ENCODE results near the gene SYCE1.

The SYCE1 gene

DNA sequence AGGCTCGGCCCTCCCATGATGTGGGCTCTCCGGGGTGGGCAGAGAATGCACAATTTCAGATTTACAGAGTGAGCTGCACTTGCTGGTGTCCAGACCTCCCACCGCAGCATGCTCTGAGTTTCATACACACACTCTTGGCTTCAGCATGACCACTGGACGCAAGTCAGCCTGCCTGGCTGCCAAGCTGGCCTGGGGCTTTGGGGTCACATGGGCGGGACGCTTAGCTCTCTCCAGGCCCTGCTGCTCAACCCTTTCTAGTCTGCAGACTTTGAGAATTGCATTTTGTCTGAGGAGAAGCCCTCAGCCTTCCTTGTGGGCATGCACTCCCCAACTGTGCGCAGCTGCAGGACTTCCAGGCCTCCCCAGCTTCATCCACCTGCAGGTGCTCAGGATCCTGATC, 32.5 kb downstream of the SYCE1 start:
- H3K4me2 ChIP-seq (ENCODE audit: low read depth, low read length, poor library complexity, severe bottlenecking), result no peak overlapping the region
- no peak overlapping the region for H3K27ac ChIP-seq (ENCODE audit: low read depth, low read length)
- no peaks in the 10 kb centered on the region for H3K27me3 ChIP-seq (ENCODE audit: low read length)
- no peaks in the 10 kb centered on the region for H3K9me3 ChIP-seq (ENCODE audit: insufficient read depth, low read length)
- H4K20me1 ChIP-seq (ENCODE audit: low read depth, low read length), result no peaks in the 10 kb centered on the region
- no peaks in the 10 kb centered on the region for H3K36me3 ChIP-seq (ENCODE audit: low read length)
- no peak overlapping the region for H2AFZ ChIP-seq (ENCODE audit: low read depth, low read length, severe bottlenecking)
- TF ChIP-seq, protein P1, sequence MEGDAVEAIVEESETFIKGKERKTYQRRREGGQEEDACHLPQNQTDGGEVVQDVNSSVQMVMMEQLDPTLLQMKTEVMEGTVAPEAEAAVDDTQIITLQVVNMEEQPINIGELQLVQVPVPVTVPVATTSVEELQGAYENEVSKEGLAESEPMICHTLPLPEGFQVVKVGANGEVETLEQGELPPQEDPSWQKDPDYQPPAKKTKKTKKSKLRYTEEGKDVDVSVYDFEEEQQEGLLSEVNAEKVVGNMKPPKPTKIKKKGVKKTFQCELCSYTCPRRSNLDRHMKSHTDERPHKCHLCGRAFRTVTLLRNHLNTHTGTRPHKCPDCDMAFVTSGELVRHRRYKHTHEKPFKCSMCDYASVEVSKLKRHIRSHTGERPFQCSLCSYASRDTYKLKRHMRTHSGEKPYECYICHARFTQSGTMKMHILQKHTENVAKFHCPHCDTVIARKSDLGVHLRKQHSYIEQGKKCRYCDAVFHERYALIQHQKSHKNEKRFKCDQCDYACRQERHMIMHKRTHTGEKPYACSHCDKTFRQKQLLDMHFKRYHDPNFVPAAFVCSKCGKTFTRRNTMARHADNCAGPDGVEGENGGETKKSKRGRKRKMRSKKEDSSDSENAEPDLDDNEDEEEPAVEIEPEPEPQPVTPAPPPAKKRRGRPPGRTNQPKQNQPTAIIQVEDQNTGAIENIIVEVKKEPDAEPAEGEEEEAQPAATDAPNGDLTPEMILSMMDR (IDR thresholded peaks at IDR 0.05; ENCODE audit: insufficient read depth, low read length, poor library complexity, severe bottlenecking), result no peak
- no peak for TF ChIP-seq EZH2phosphoT487 (conservative IDR thresholded peaks at IDR 0.05; ENCODE audit: low read length)
- H3K79me2 ChIP-seq (ENCODE audit: insufficient read depth, low read length), result no peaks in the 10 kb centered on the region
- H3F3A ChIP-seq (ENCODE audit: insufficient read depth), result no peaks in the 10 kb centered on the region
- H3K9ac ChIP-seq (ENCODE audit: low read length), result no peak overlapping the region
- no peak overlapping the region for H3K4me3 ChIP-seq (ENCODE audit: insufficient read depth, low read length, poor library complexity, severe bottlenecking)
- no peaks in the 10 kb centered on the region for H3K9me2 ChIP-seq (replicated peaks; ENCODE audit: insufficient read depth, low read length)

DNA sequence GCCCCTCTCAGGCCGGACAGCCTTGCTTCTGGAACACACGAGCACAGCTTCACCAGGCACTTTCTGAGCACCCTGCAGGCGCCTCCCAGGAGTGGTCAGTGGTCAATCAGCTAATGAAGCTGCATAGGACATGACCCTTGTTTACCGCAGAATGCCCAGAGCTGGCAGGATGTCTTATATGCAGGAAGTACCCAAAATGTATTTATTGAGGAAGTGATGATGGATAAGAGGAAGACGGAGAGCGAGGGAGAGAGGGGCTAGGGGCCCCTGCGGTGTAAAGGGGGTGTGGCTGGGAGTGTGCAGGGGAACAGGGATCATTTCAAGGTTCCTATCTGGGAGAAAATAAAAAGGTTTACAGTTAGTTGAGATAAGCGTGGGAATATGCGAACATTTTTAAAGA, 34.9 kb downstream of the SYCE1 start:
- H3K4me3 ChIP-seq (ENCODE audit: insufficient read depth, low read length, poor library complexity, severe bottlenecking), result no peak overlapping the region
- no peaks in the 10 kb centered on the region for H3K27me3 ChIP-seq (ENCODE audit: low read length)
- H3K9me2 ChIP-seq (replicated peaks; ENCODE audit: insufficient read depth, low read length), result no peaks in the 10 kb centered on the region
- H3K36me3 ChIP-seq (ENCODE audit: low read length), result no peaks in the 10 kb centered on the region
- no peaks in the 10 kb centered on the region for H3F3A ChIP-seq (ENCODE audit: insufficient read depth)
- TF ChIP-seq EZH2phosphoT487 (conservative IDR thresholded peaks at IDR 0.05; ENCODE audit: low read length), result no peak
- TF ChIP-seq, protein P1 (IDR thresholded peaks at IDR 0.05; ENCODE audit: insufficient read depth, low read length, poor library complexity, severe bottlenecking), result no peak
- no peaks in the 10 kb centered on the region for H3K79me2 ChIP-seq (ENCODE audit: insufficient read depth, low read length)
- no peak overlapping the region for H3K27ac ChIP-seq (ENCODE audit: low read depth, low read length)
- H2AFZ ChIP-seq (ENCODE audit: low read depth, low read length, severe bottlenecking), result no peak overlapping the region
- no peaks in the 10 kb centered on the region for H4K20me1 ChIP-seq (ENCODE audit: low read depth, low read length)
- H3K9ac ChIP-seq (ENCODE audit: low read length), result no peak overlapping the region
- H3K9me3 ChIP-seq (ENCODE audit: insufficient read depth, low read length), result no peaks in the 10 kb centered on the region
- no peak overlapping the region for H3K4me2 ChIP-seq (ENCODE audit: low read depth, low read length, poor library complexity, severe bottlenecking)

DNA sequence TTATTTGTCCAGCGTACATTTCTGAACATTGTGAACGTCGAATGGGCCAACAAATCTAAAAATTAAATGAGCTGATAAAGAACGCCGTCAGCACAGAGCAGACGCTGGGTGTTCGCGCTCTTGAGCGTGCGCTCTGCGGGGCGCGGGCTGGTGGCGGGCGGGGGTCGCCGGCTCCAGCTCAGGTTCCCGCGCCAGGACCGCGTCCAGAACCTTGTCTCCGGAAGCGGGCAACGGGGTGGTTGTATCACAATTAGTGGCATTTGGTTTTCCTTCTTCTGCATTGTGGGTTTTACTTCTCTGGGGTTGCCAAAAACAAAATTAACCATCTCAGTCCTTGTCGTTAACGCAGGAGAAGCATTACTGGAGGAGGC, 35.8 kb downstream of the SYCE1 start:
- Histone ChIP-seq H3K4me2 (ENCODE audit: low read depth, low read length, poor library complexity, severe bottlenecking) (no peak overlapping the region), H3K79me2 (ENCODE audit: insufficient read depth, low read length) (no peaks in the 10 kb centered on the region), H3K9me2 (replicated peaks; ENCODE audit: insufficient read depth, low read length) (no peaks in the 10 kb centered on the region), H3K27ac (ENCODE audit: low read depth, low read length) (no peak overlapping the region), H2AFZ (ENCODE audit: low read depth, low read length, severe bottlenecking) (no peak overlapping the region), H3K27me3 (ENCODE audit: low read length) (no peaks in the 10 kb centered on the region), H3K9ac (ENCODE audit: low read length) (no peak overlapping the region), H3K9me3 (ENCODE audit: insufficient read depth, low read length) (no peaks in the 10 kb centered on the region), H3F3A (ENCODE audit: insufficient read depth) (no peaks in the 10 kb centered on the region), H4K20me1 (ENCODE audit: low read depth, low read length) (no peaks in the 10 kb centered on the region), H3K4me3 (ENCODE audit: insufficient read depth, low read length, poor library complexity, severe bottlenecking) (no peak overlapping the region), H3K36me3 (ENCODE audit: low read length) (no peaks in the 10 kb centered on the region)
- TF ChIP-seq, protein P1 (IDR thresholded peaks at IDR 0.05; ENCODE audit: insufficient read depth, low read length, poor library complexity, severe bottlenecking), result no peak
- TF ChIP-seq EZH2phosphoT487 (conservative IDR thresholded peaks at IDR 0.05; ENCODE audit: low read length), result no peak

Data from SU-DHL-6 (cell line).